ENCODE data around the gene BMAL1. TPM values are rescaled to one million over a fixed set of nuclear protein-coding genes. Genes with fewer than 3 reads are reported as not detected.

BMAL1 gene
- total RNA-seq, 1 donor from 2014 or later: 8.5 TPM

DNA sequence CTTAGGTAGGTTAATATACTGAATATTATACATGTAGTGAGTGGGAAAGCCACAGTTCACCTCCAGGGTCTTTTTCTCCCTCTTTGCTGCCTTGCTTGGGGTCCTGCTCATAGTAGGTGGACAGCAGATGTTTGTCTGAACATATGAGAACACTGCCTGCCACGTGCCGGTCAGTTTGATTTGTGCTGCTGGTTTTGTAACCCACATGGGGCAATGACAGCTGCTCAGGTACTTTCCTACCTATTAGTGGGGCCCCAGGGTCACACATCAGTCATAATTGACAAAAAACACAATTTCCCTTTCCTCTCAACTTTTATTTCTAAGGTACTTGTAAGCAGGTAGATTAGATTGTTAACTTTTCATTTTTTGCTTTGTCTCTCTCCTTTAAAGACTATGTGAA is 43.8 kb downstream of the BMAL1 start:
- no peak overlapping the region for H3K4me3 ChIP-seq (ENCODE audit: low read depth, low read length)
- no peak for TF ChIP-seq CTCF (conservative IDR thresholded peaks at IDR 0.05; ENCODE audit: low read depth, low read length)
- no peak for DNase-seq (ENCODE audit: low read depth)

DNA sequence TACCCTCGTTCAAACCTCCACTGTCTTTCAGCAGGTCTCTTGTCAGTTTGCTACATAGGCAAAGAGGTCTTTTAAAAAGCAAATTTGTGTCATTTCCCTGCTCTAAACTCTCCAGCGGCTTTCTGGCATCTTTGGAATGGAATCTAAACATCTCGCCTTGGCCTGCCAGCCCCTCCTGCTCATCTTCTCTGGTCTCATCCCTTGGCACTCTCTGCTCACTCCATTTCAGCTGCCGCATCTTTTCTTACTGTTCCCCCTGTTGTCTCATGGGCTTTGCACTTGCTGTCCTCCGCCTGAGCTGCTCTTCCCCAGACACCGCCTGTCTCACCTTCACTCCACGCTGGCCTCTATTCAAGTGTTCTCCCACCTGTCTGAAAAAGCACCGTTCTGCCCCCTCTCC is 46.6 kb downstream of the BMAL1 start:
- DNase-seq (ENCODE audit: low read depth): no peak
- no peak for TF ChIP-seq CTCF (conservative IDR thresholded peaks at IDR 0.05; ENCODE audit: low read depth, low read length)
- no peak overlapping the region for H3K4me3 ChIP-seq (ENCODE audit: low read depth, low read length)

- no peak overlapping the region for H3K4me3 ChIP-seq (ENCODE audit: low read depth, low read length)
- DNase-seq (ENCODE audit: low read depth): no peak
- no peak for TF ChIP-seq CTCF (conservative IDR thresholded peaks at IDR 0.05; ENCODE audit: low read depth, low read length)
Observed at GRCh38 chr11:13324709-13325108, 47.1 kb downstream of the BMAL1 start.

GRCh38 chr11:13327421-13327820 is 49.8 kb downstream of the BMAL1 start:
- DNase-seq (ENCODE audit: low read depth): no peak
- TF ChIP-seq CTCF (conservative IDR thresholded peaks at IDR 0.05; ENCODE audit: low read depth, low read length): no peak
- no peak overlapping the region for H3K4me3 ChIP-seq (ENCODE audit: low read depth, low read length)

DNA sequence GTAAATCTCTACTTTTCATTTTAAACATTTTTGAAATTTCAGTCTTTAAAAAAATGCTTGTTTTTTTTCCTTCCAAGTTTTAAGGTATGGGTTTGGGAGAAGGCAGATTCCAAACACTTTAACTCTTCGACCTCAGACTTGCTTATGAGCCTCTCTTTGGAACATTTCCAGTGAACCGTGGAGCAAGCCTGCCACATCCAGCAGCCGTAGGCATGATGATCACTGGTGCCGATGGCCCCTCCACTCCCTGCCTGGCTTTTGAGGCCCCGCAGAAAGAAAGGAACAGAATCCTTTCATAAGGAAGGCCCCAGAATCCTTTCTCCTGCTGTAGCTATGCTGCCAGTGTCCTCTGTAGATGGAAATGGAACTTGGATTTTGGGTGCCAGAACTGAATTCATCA is 50.7 kb downstream of the BMAL1 start:
- TF ChIP-seq CTCF (conservative IDR thresholded peaks at IDR 0.05; ENCODE audit: low read depth, low read length): no peak
- no peak overlapping the region for H3K4me3 ChIP-seq (ENCODE audit: low read depth, low read length)
- no peak for DNase-seq (ENCODE audit: low read depth)

DNA sequence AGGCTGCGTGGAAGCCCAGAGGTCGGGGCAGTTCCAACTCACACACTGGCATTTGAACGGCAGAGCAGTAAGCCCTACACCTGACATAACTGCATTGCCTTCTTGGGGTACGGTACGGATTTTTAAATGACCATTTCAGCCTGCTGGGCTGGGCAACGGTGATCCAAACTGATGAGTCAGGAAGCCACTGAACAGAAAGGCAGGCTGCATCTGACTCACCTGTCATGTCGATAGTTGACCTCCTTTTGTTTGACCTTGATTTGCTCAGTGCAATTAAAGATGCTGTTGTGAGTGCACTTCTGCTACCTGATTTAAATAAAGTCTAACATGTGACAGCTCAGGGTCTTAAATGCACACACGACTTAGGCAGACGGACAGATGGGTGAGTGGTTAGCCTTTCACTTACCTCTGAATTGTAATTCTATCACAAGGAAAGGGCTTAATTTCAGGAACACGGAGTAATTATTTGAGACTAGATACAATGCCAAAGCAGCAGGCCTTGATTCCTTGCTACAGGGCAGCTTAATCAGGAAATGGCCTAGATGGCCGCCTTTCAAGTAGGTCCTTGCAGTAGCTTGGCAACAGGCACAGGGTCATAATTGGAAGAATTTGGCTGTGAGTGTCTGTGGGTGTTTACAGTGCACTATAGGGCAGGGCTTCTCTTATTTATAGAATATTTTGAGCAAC is 52.2 kb downstream of the BMAL1 start:
- no peak for DNase-seq (ENCODE audit: low read depth)
- no peak for TF ChIP-seq CTCF (conservative IDR thresholded peaks at IDR 0.05; ENCODE audit: low read depth, low read length)
- no peak overlapping the region for H3K4me3 ChIP-seq (ENCODE audit: low read depth, low read length)

- H3K4me3 ChIP-seq (ENCODE audit: low read depth, low read length): no peak overlapping the region
- no peak for DNase-seq (ENCODE audit: low read depth)
- TF ChIP-seq CTCF (conservative IDR thresholded peaks at IDR 0.05; ENCODE audit: low read depth, low read length): no peak
Observed at GRCh38 chr11:13332124-13332523, 54.5 kb downstream of the BMAL1 start.

Data from epithelial cell of proximal tubule (primary cell).